Measurements from ENCODE around the gene LHX4.

The LHX4 gene

GRCh38 chr1:180228648-180229482 is 1.2 kb upstream of the LHX4 start:
- DNase-seq: peak; percentile 20 to 23

- no peak for DNase-seq
Observed at GRCh38 chr1:180230416-180230790, 339 bp downstream of the LHX4 start.

GRCh38 chr1:180230791-180231505 is 884 bp downstream of the LHX4 start:
- DNase-seq: no peak

- peak in 1 of 2 experiments; percentile 15 for DNase-seq
Observed at GRCh38 chr1:180231506-180231921, 1.4 kb downstream of the LHX4 start.

GRCh38 chr1:180231936-180232335 is 1.9 kb downstream of the LHX4 start:
- DNase-seq: no peak

GRCh38 chr1:180232521-180233043 is 2.5 kb downstream of the LHX4 start:
- DNase-seq: no peak

GRCh38 chr1:180233191-180234011 is 3.3 kb downstream of the LHX4 start:
- DNase-seq: no peak

- DNase-seq: no peak
Observed at GRCh38 chr1:180234369-180235076, 4.5 kb downstream of the LHX4 start.

- no peak for DNase-seq
Observed at GRCh38 chr1:180235077-180235501, 5.0 kb downstream of the LHX4 start.

GRCh38 chr1:180235502-180236239 is 5.6 kb downstream of the LHX4 start:
- no peak for DNase-seq

- no peak for DNase-seq
Observed at GRCh38 chr1:180236698-180237509, 6.8 kb downstream of the LHX4 start.

- peak in 1 of 2 experiments; percentile 45 for DNase-seq
Observed at GRCh38 chr1:180237869-180238476, 7.9 kb downstream of the LHX4 start.

GRCh38 chr1:180238675-180239074 is 8.6 kb downstream of the LHX4 start:
- no peak for DNase-seq

- no peak for DNase-seq
Observed at GRCh38 chr1:180239145-180240096, 9.4 kb downstream of the LHX4 start.

- DNase-seq: no peak
Observed at GRCh38 chr1:180241716-180242544, 11.9 kb downstream of the LHX4 start.

GRCh38 chr1:180243517-180244221 is 13.6 kb downstream of the LHX4 start:
- no peak for DNase-seq

GRCh38 chr1:180244840-180245239 is 14.8 kb downstream of the LHX4 start:
- DNase-seq: no peak
